Gastroesophageal sphincter (tissue), 3 donors: Measurements from ENCODE around the gene SMIM38.

ENCODE experiments used
- EP300 ChIP-seq: sonication (generic); formaldehyde crosslinking; IDR thresholded peaks from one replicate; pipeline ENCODE4 v1.6.1; 2017; ENCODE audit warnings: antibody characterized with exemption, mild to moderate bottlenecking
- POLR2A ChIP-seq, 2 donors: fragments of 450-650 bp; IDR thresholded peaks; one replicate each; pipeline ENCODE4 v1.6.1; 2017; ENCODE audit warnings: antibody characterized with exemption in 2 of 2, mild to moderate bottlenecking in 2 of 2, moderate library complexity in 1 of 2
- POLR2AphosphoS5 ChIP-seq: sonication (generic); formaldehyde crosslinking; IDR thresholded peaks from one replicate; pipeline ENCODE4 v1.6.1; 2017; ENCODE audit warnings: antibody characterized with exemption
- TF ChIP-seq, protein P1 (sequence below), 4 experiments: fragments of 200-600 bp in 2 of 4; fragments of 450-650 bp in 2 of 4; sonication (generic) in 1 of 4; IDR thresholded peaks; one replicate each; pipeline ENCODE4 v1.5.1; 2017 to 2019; ENCODE audit warnings: antibody characterized with exemption in 4 of 4, mild to moderate bottlenecking in 2 of 4, moderate library complexity in 2 of 4

DNA sequence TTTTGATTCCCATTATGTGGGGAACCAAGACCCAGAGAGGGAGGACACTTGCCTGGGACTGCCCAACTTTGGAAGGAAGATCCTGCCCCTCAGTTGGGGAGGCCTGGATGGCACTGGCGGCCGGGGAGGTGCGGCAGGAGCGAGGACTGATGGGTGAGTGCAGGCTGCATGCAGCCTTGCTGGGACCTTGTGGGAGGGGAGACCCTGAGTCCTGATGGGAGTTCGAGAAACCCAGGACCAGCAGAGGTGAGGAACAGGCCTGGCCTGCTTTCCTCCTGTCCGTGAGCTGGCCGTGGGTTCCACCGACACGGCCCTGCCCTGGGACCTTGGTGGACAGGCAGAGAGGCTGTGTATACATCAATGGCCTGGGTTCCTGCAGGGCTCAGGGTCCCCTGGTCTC is 19.3 kb upstream of the SMIM38 start:
- TF ChIP-seq EP300 (no peak), POLR2A (IDR thresholded peaks at IDR 0.05) (no peak), POLR2AphosphoS5 (no peak)
- TF ChIP-seq, protein P1, sequence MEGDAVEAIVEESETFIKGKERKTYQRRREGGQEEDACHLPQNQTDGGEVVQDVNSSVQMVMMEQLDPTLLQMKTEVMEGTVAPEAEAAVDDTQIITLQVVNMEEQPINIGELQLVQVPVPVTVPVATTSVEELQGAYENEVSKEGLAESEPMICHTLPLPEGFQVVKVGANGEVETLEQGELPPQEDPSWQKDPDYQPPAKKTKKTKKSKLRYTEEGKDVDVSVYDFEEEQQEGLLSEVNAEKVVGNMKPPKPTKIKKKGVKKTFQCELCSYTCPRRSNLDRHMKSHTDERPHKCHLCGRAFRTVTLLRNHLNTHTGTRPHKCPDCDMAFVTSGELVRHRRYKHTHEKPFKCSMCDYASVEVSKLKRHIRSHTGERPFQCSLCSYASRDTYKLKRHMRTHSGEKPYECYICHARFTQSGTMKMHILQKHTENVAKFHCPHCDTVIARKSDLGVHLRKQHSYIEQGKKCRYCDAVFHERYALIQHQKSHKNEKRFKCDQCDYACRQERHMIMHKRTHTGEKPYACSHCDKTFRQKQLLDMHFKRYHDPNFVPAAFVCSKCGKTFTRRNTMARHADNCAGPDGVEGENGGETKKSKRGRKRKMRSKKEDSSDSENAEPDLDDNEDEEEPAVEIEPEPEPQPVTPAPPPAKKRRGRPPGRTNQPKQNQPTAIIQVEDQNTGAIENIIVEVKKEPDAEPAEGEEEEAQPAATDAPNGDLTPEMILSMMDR (IDR thresholded peaks at IDR 0.05), result no peak
